Neural cell (in vitro differentiated cells): Measurements from ENCODE around the gene BCKDHB. TPM values are rescaled to one million over a fixed set of nuclear protein-coding genes. Genes with fewer than 3 reads are reported as not detected.

Experiments used
- H2AFZ ChIP-seq: fragments of 200-600, 300-800 bp; sonication (generic), shearing (Covaris generic); 2 replicates; pipeline ENCODE4 v1.6.0; 2014; ENCODE audit warnings: low read depth, mild to moderate bottlenecking, antibody characterized with exemption, low read length, moderate library complexity
- H3F3A ChIP-seq: fragments of 200-600 bp; shearing (Covaris generic); 2 replicates; pipeline ENCODE4 v1.6.1; 2016; ENCODE audit warnings: mild to moderate bottlenecking, moderate library complexity, mixed read lengths, antibody characterized with exemption, low read length; ENCODE audit not compliant: insufficient read depth, poor library complexity, severe bottlenecking
- H3K27ac ChIP-seq: fragments of 200-600, 300-800 bp; sonication (generic), shearing (Covaris generic); 2 replicates; pipeline ENCODE4 v1.5.1; 2014; ENCODE audit warnings: mild to moderate bottlenecking, low read length, moderate library complexity
- H3K27me3 ChIP-seq: fragments of 300-800, 200-600 bp; sonication (generic), shearing (Covaris generic); 2 replicates; pipeline ENCODE4 v1.6.0; 2014; ENCODE audit warnings: mild to moderate bottlenecking, low read depth, low read length, moderate library complexity; ENCODE audit not compliant: insufficient read depth
- H3K36me3 ChIP-seq: fragments of 300-800, 200-600 bp; sonication (generic), shearing (Covaris generic); 2 replicates; pipeline ENCODE4 v1.5.1; 2014; ENCODE audit warnings: mild to moderate bottlenecking, antibody characterized with exemption, low read length, moderate library complexity; ENCODE audit not compliant: insufficient read depth
- H3K4me2 ChIP-seq: fragments of 300-800, 200-600 bp; sonication (generic), shearing (Covaris generic); 2 replicates; pipeline ENCODE4 v1.6.0; 2014; ENCODE audit warnings: mild to moderate bottlenecking, low read length
- H3K4me3 ChIP-seq: fragments of 300-800, 200-600 bp; sonication (generic), shearing (Covaris generic); 2 replicates; pipeline ENCODE4 v1.5.1; 2014; ENCODE audit warnings: mild to moderate bottlenecking, low read length, moderate library complexity
- H3K79me2 ChIP-seq: fragments of 200-600 bp; shearing (Covaris generic); replicated peaks from 2 replicates; pipeline ENCODE4 v1.6.0; 2014; ENCODE audit warnings: mild to moderate bottlenecking, low read length, moderate library complexity; ENCODE audit not compliant: insufficient read depth
- H3K9ac ChIP-seq: fragments of 300-800, 200-600 bp; sonication (generic), shearing (Covaris generic); 2 replicates; pipeline ENCODE4 v1.6.1; 2016; ENCODE audit warnings: mild to moderate bottlenecking, low read length, mixed read lengths
- H3K9me2 ChIP-seq: fragments of 200-600 bp; shearing (Covaris generic); 2 replicates; pipeline ENCODE4 v1.6.1; 2016; ENCODE audit warnings: mild to moderate bottlenecking, low read length, mixed read lengths; ENCODE audit not compliant: insufficient read depth
- H3K9me3 ChIP-seq: fragments of 200-600, 300-800 bp; sonication (generic), shearing (Covaris generic); 2 replicates; pipeline ENCODE4 v1.6.1; 2016; ENCODE audit warnings: mild to moderate bottlenecking, mixed run types, low read length, moderate library complexity, mixed read lengths
- H4K20me1 ChIP-seq: fragments of 200-600 bp; shearing (Covaris generic); 2 replicates; pipeline ENCODE4 v1.6.1; 2016; ENCODE audit warnings: mild to moderate bottlenecking, mixed run types; ENCODE audit not compliant: insufficient read depth
- EP300 ChIP-seq: fragments of 450-650 bp; conservative IDR thresholded peaks from 2 replicates; pipeline ENCODE4 v1.6.1; 2014; ENCODE audit warnings: antibody characterized with exemption, mild to moderate bottlenecking, moderate library complexity; ENCODE audit not compliant: poor library complexity, severe bottlenecking
- EZH2 ChIP-seq: fragments of 200-600, 300-800 bp; shearing (Covaris generic), sonication (generic); IDR thresholded peaks from 2 replicates; pipeline ENCODE4 v1.6.1; 2014; ENCODE audit warnings: antibody characterized with exemption, low read length, borderline replicate concordance, mild to moderate bottlenecking; ENCODE audit not compliant: insufficient read depth, poor library complexity, severe bottlenecking
- MXI1 ChIP-seq: fragments of 450-650 bp; conservative IDR thresholded peaks from 2 replicates; pipeline ENCODE4 v1.6.1; 2014; ENCODE audit warnings: antibody characterized with exemption, mild to moderate bottlenecking; ENCODE audit not compliant: poor library complexity, severe bottlenecking
- POLR2AphosphoS5 ChIP-seq: IDR thresholded peaks from 2 replicates; pipeline ENCODE4 v1.6.1; 2012
- RAD21 ChIP-seq: fragments of 450-650 bp; conservative IDR thresholded peaks from 2 replicates; pipeline ENCODE4 v1.6.1; 2014; ENCODE audit warnings: antibody characterized with exemption, mild to moderate bottlenecking, moderate library complexity
- REST ChIP-seq: IDR thresholded peaks from 2 replicates; pipeline ENCODE4 v1.6.1; 2012; ENCODE audit warnings: borderline replicate concordance
- SMC3 ChIP-seq: fragments of 450-650 bp; conservative IDR thresholded peaks from 2 replicates; pipeline ENCODE4 v1.6.1; 2014; ENCODE audit warnings: antibody characterized with exemption, mild to moderate bottlenecking, moderate library complexity; ENCODE audit not compliant: poor library complexity
- TAF1 ChIP-seq: IDR thresholded peaks from 2 replicates; pipeline ENCODE4 v1.6.1; 2012; ENCODE audit warnings: low read depth
- polyA plus RNA-seq: library from polyadenylated mRNA; depleted of rRNA; stranded (reverse); fragments of >200 nt; gene quantifications from 2 replicates; pipeline ENCODE4 v1.2.3, GENCODE V29; 2014
- TF ChIP-seq, protein P1 (sequence below): fragments of 450-650 bp; IDR thresholded peaks from 2 replicates; pipeline ENCODE4 v1.5.1; 2014; ENCODE audit warnings: antibody characterized with exemption, mild to moderate bottlenecking, moderate library complexity; ENCODE audit not compliant: poor library complexity, severe bottlenecking

The BCKDHB gene
- polyA plus RNA-seq, 1 donor from 2014 or later = 16.1 TPM

DNA sequence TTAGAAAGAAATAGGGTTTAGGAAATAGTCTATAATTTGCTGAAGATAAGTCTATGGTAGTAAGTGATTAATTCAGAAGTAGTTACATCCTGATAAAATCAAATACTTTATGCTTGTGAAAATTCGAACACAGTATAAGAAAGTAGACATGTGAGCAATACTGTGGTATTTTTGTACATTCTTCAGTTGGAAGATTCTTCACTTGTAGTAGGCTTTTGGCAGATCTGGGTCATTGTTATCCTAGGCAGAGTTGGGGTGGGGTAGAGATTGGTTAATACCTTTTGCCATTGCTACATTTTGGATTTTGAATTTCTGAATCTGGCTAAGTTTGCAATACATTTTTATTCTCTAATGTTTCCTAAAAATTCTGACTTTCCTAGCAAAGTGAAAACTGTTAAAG is 197.5 kb downstream of the BCKDHB start:
- no peak overlapping the region for H3K4me3 ChIP-seq
- H3K9me2 ChIP-seq = no peaks in the 10 kb centered on the region
- no peaks in the 10 kb centered on the region for H3F3A ChIP-seq
- no peaks in the 10 kb centered on the region for H3K9me3 ChIP-seq
- H3K27me3 ChIP-seq = no peaks in the 10 kb centered on the region
- H3K4me2 ChIP-seq = no peak overlapping the region
- no peak overlapping the region for H3K9ac ChIP-seq
- H4K20me1 ChIP-seq = no peaks in the 10 kb centered on the region
- no peaks in the 10 kb centered on the region for H3K36me3 ChIP-seq
- no peak overlapping the region for H2AFZ ChIP-seq
- TF ChIP-seq RAD21 = no peak
- TF ChIP-seq, protein P1, sequence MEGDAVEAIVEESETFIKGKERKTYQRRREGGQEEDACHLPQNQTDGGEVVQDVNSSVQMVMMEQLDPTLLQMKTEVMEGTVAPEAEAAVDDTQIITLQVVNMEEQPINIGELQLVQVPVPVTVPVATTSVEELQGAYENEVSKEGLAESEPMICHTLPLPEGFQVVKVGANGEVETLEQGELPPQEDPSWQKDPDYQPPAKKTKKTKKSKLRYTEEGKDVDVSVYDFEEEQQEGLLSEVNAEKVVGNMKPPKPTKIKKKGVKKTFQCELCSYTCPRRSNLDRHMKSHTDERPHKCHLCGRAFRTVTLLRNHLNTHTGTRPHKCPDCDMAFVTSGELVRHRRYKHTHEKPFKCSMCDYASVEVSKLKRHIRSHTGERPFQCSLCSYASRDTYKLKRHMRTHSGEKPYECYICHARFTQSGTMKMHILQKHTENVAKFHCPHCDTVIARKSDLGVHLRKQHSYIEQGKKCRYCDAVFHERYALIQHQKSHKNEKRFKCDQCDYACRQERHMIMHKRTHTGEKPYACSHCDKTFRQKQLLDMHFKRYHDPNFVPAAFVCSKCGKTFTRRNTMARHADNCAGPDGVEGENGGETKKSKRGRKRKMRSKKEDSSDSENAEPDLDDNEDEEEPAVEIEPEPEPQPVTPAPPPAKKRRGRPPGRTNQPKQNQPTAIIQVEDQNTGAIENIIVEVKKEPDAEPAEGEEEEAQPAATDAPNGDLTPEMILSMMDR = no peak
- no peak for TF ChIP-seq REST
- TF ChIP-seq EZH2 = no peak
- no peak for TF ChIP-seq SMC3
- no peak for TF ChIP-seq POLR2AphosphoS5
- no peak for TF ChIP-seq MXI1
- TF ChIP-seq EP300 = no peak
- no peak for TF ChIP-seq TAF1
- no peaks in the 10 kb centered on the region for H3K79me2 ChIP-seq
- H3K27ac ChIP-seq = no peak overlapping the region

- H3K4me2 ChIP-seq = no peak overlapping the region
- H3K27ac ChIP-seq = no peak overlapping the region
- H3K9me2 ChIP-seq = no peaks in the 10 kb centered on the region
- no peaks in the 10 kb centered on the region for H3F3A ChIP-seq
- H3K4me3 ChIP-seq = no peak overlapping the region
- H3K36me3 ChIP-seq = no peaks in the 10 kb centered on the region
- no peaks in the 10 kb centered on the region for H3K9me3 ChIP-seq
- TF ChIP-seq EZH2 (no peak), MXI1 (no peak), SMC3 (no peak), REST (no peak), RAD21 (no peak), TAF1 (no peak), EP300 (no peak), POLR2AphosphoS5 (no peak)
- TF ChIP-seq, protein P1 = no peak
- H3K27me3 ChIP-seq = no peaks in the 10 kb centered on the region
- H2AFZ ChIP-seq = no peak overlapping the region
- no peaks in the 10 kb centered on the region for H3K79me2 ChIP-seq
- H4K20me1 ChIP-seq = no peaks in the 10 kb centered on the region
- no peak overlapping the region for H3K9ac ChIP-seq
Observed at GRCh38 chr6:80314531-80314930, 208.1 kb downstream of the BCKDHB start.
